Vagina (tissue), 2 donors: Measurements from ENCODE around the gene VSTM4. TPM values are rescaled to one million over a fixed set of nuclear protein-coding genes. Genes with fewer than 3 reads are reported as not detected.

Source experiments
- DNase-seq, 2 donors: peaks; one replicate each; pipeline ENCODE4 v3.0.0-alpha.2; 2017; ENCODE audit errors: extremely low spot score in 2 of 2
- H3K27ac ChIP-seq: fragments of 200-600 bp; sonication (generic); one replicate; pipeline ENCODE4 v1.5.1; 2019
- H3K27me3 ChIP-seq: fragments of 200-600 bp; sonication (generic); one replicate; pipeline ENCODE4 v1.5.1; 2019
- H3K36me3 ChIP-seq, 2 donors: fragments of 200-600 bp; sonication (generic); one replicate each; pipeline ENCODE4 v1.5.1; 2017 to 2019
- H3K4me1 ChIP-seq: fragments of 200-600 bp; sonication (generic); one replicate; pipeline ENCODE4 v1.5.1; 2019
- H3K4me3 ChIP-seq, 2 donors: fragments of 200-600 bp; sonication (generic); 1 replicate in 1 of 2; 2 replicates in 1 of 2; pipeline ENCODE4 v1.5.1; 2016 to 2019
- H3K9me3 ChIP-seq: fragments of 200-600 bp; sonication (generic); one replicate; pipeline ENCODE4 v1.5.1; 2019
- POLR2A ChIP-seq, 2 donors: fragments of 450-650 bp; IDR thresholded peaks; one replicate each; pipeline ENCODE4 v1.6.1; 2017; ENCODE audit warnings: antibody characterized with exemption in 2 of 2, mild to moderate bottlenecking in 2 of 2, moderate library complexity in 2 of 2
- POLR2AphosphoS5 ChIP-seq, 2 donors: sonication (generic); formaldehyde crosslinking; IDR thresholded peaks; one replicate each; pipeline ENCODE4 v1.9.0; 2017; ENCODE audit warnings: antibody characterized with exemption in 2 of 2, mild to moderate bottlenecking in 2 of 2, low read depth in 1 of 2; ENCODE audit not compliant: insufficient read depth in 1 of 2
- intact Hi-C: fragments of 100-400 bp; cut with DNase I; formaldehyde crosslinking; loops from one replicate; pipeline ENCODE4 v1.15.1; 2023
- total RNA-seq: library from RNA; depleted of rRNA; stranded (reverse); fragments of >200 nt; gene quantifications from one replicate; pipeline ENCODE4 v1.2.3, GENCODE V29; 2016
- TF ChIP-seq, protein P1 (sequence below), 3 experiments: fragments of 450-650 bp in 2 of 3; fragments of 200-600 bp in 1 of 3; sonication (generic) in 1 of 3; IDR thresholded peaks; one replicate each; pipeline ENCODE4 v1.5.1; 2017 to 2019; ENCODE audit warnings: antibody characterized with exemption in 3 of 3, mild to moderate bottlenecking in 2 of 3, moderate library complexity in 2 of 3

Gene VSTM4
- total RNA-seq, 1 donor from 2014 or later, result 14.0 TPM

- Histone ChIP-seq H3K36me3 (peaks cover 0 to 5% of the 10 kb centered on the region in 2 donors), H3K27me3 (no peaks in the 10 kb centered on the region), H3K4me1 (peaks cover 35% of the 10 kb centered on the region), H3K27ac (no peak overlapping the region), H3K9me3 (no peaks in the 10 kb centered on the region), H3K4me3 (no peak overlapping the region)
- intact Hi-C loops, result no loop called here
- TF ChIP-seq, protein P1, sequence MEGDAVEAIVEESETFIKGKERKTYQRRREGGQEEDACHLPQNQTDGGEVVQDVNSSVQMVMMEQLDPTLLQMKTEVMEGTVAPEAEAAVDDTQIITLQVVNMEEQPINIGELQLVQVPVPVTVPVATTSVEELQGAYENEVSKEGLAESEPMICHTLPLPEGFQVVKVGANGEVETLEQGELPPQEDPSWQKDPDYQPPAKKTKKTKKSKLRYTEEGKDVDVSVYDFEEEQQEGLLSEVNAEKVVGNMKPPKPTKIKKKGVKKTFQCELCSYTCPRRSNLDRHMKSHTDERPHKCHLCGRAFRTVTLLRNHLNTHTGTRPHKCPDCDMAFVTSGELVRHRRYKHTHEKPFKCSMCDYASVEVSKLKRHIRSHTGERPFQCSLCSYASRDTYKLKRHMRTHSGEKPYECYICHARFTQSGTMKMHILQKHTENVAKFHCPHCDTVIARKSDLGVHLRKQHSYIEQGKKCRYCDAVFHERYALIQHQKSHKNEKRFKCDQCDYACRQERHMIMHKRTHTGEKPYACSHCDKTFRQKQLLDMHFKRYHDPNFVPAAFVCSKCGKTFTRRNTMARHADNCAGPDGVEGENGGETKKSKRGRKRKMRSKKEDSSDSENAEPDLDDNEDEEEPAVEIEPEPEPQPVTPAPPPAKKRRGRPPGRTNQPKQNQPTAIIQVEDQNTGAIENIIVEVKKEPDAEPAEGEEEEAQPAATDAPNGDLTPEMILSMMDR (IDR thresholded peaks at IDR 0.05), result no peak
- TF ChIP-seq POLR2A (IDR thresholded peaks at IDR 0.05) (no peak), POLR2AphosphoS5 (IDR thresholded peaks at IDR 0.05; ENCODE audit: insufficient read depth in 1 of 2, low read depth in 1 of 2) (no peak)
- DNase-seq, result peak in 1 of 2 donors; percentile 95
Observed at GRCh38 chr10:49015700-49016099, 99.6 kb downstream of the VSTM4 start.

GRCh38 chr10:49012603-49013002 is 102.7 kb downstream of the VSTM4 start:
- TF ChIP-seq, protein P1 (IDR thresholded peaks at IDR 0.05), result no peak
- TF ChIP-seq POLR2AphosphoS5 (IDR thresholded peaks at IDR 0.05; ENCODE audit: insufficient read depth in 1 of 2, low read depth in 1 of 2), result no peak
- no peak for TF ChIP-seq POLR2A (IDR thresholded peaks at IDR 0.05)
- intact Hi-C loops, result no loop called here
- Histone ChIP-seq H3K4me1 (peaks cover 64% of the 10 kb centered on the region), H3K27ac (no peak overlapping the region), H3K36me3 (no peaks in the 10 kb centered on the region), H3K4me3 (no peak overlapping the region), H3K9me3 (no peaks in the 10 kb centered on the region), H3K27me3 (no peaks in the 10 kb centered on the region)
- peak in 1 of 2 donors; percentile 61 for DNase-seq

GRCh38 chr10:49011756-49012155 is 103.6 kb downstream of the VSTM4 start:
- Histone ChIP-seq H3K4me3 (no peak overlapping the region), H3K27ac (no peak overlapping the region), H3K9me3 (no peaks in the 10 kb centered on the region), H3K27me3 (no peaks in the 10 kb centered on the region), H3K4me1 (peaks cover 67% of the 10 kb centered on the region), H3K36me3 (no peaks in the 10 kb centered on the region)
- intact Hi-C loops, result no loop called here
- TF ChIP-seq, protein P1 (IDR thresholded peaks at IDR 0.05), result no peak
- no peak for TF ChIP-seq POLR2AphosphoS5 (IDR thresholded peaks at IDR 0.05; ENCODE audit: insufficient read depth in 1 of 2, low read depth in 1 of 2)
- TF ChIP-seq POLR2A (IDR thresholded peaks at IDR 0.05), result no peak
- peak in 1 of 2 donors; percentile 91 for DNase-seq

- no peak overlapping the region for H3K4me3 ChIP-seq
- no peak overlapping the region for H3K27ac ChIP-seq
- TF ChIP-seq POLR2A (IDR thresholded peaks at IDR 0.05) (no peak), POLR2AphosphoS5 (IDR thresholded peaks at IDR 0.05; ENCODE audit: insufficient read depth in 1 of 2, low read depth in 1 of 2) (no peak)
- TF ChIP-seq, protein P1 (IDR thresholded peaks at IDR 0.05), result no peak
- no peaks in the 10 kb centered on the region for H3K27me3 ChIP-seq
- no peaks in the 10 kb centered on the region for H3K36me3 ChIP-seq
- H3K4me1 ChIP-seq, result peaks cover 67% of the 10 kb centered on the region
- intact Hi-C loops, result no loop called here
- no peak for DNase-seq
- H3K9me3 ChIP-seq, result no peaks in the 10 kb centered on the region
Observed at GRCh38 chr10:49010865-49011264, 104.5 kb downstream of the VSTM4 start.

- Histone ChIP-seq H3K27me3 (no peaks in the 10 kb centered on the region), H3K4me1 (peaks cover 67% of the 10 kb centered on the region), H3K4me3 (no peak overlapping the region), H3K9me3 (no peaks in the 10 kb centered on the region), H3K27ac (no peak overlapping the region), H3K36me3 (no peaks in the 10 kb centered on the region)
- peak; percentile 58 to 64 for DNase-seq
- intact Hi-C loops, result no loop called here
- TF ChIP-seq POLR2AphosphoS5 (IDR thresholded peaks at IDR 0.05; ENCODE audit: insufficient read depth in 1 of 2, low read depth in 1 of 2), result no peak
- no peak for TF ChIP-seq POLR2A (IDR thresholded peaks at IDR 0.05)
Observed at GRCh38 chr10:49010295-49010694, 105.0 kb downstream of the VSTM4 start.
